IMR-90 (cell line): Measurements from ENCODE around the gene OR52K2. TPM values are rescaled to one million over a fixed set of nuclear protein-coding genes. Genes with fewer than 3 reads are reported as not detected.
"Not testable (repeated sequence)": the region's sequence is repeated elsewhere in the genome, so short reads cannot be mapped to it uniquely, and the experiment has no call there.

Experiments
- ATAC-seq: fragments of 200-7000 bp; cut with Tn5 transposase; 2 replicates; pipeline ENCODE4 v1.9.1; 2020; ENCODE audit warnings: low read depth, mild to moderate bottlenecking, moderate library complexity
- BruUV-seq: library from RNA; stranded (reverse); fragments of 400-500 nt; replicated peaks from 2 replicates; lab custom pipeline; 2021; lab: Mats Ljungman, UMichigan
- CTCF ChIA-PET: fragments of 300-600 bp; formaldehyde crosslinking; extraction: SDS; loops from one replicate; lab custom pipeline; 2021; ENCODE audit warnings: antibody characterized with exemption; lab: Yijun Ruan, JAX
- POLR2A ChIA-PET: fragments of 300-600 bp; sonication (Branson Sonifier 250); formaldehyde crosslinking; loops from one replicate; lab custom pipeline; 2022; ENCODE audit warnings: antibody characterized with exemption; ENCODE audit not compliant: unreplicated experiment; lab: Charles Lee
- DNase-seq: peaks from one replicate; pipeline ENCODE4 v3.0.0; 2013
- H2AFZ ChIP-seq: replicated peaks from 2 replicates; pipeline ENCODE3; 2013; ENCODE audit warnings: low read length, mild to moderate bottlenecking; ENCODE audit not compliant: poor library complexity
- H2AK5ac ChIP-seq: 2 replicates; pipeline ENCODE4 v1.6.1; 2013; ENCODE audit warnings: low read depth, low read length, inconsistent platforms
- H2AK9ac ChIP-seq: replicated peaks from 2 replicates; pipeline ENCODE3; 2013; ENCODE audit warnings: mild to moderate bottlenecking, low read depth, low read length, moderate library complexity; ENCODE audit not compliant: poor library complexity
- H2BK120ac ChIP-seq: 2 replicates; pipeline ENCODE4 v1.6.1; 2013; ENCODE audit warnings: low read depth, low read length, inconsistent platforms
- H2BK15ac ChIP-seq: 3 replicates; pipeline ENCODE4 v1.6.1; 2013; ENCODE audit warnings: low read depth, low read length, inconsistent platforms
- H2BK20ac ChIP-seq: 2 replicates; pipeline ENCODE4 v1.6.1; 2013; ENCODE audit warnings: low read depth, mild to moderate bottlenecking, inconsistent platforms, low read length, moderate library complexity
- H2BK5ac ChIP-seq: 2 replicates; pipeline ENCODE4 v1.6.1; 2013; ENCODE audit warnings: mild to moderate bottlenecking, low read depth, low read length, inconsistent platforms; ENCODE audit not compliant: poor library complexity, severe bottlenecking
- H3K14ac ChIP-seq: replicated peaks from 2 replicates; pipeline ENCODE4 v1.6.1; 2013; ENCODE audit warnings: low read depth, low read length, inconsistent platforms
- H3K18ac ChIP-seq: 2 replicates; pipeline ENCODE4 v1.6.1; 2013; ENCODE audit warnings: low read depth, low read length, control low read depth
- H3K23ac ChIP-seq: 2 replicates; pipeline ENCODE4 v1.6.1; 2013; ENCODE audit warnings: low read depth, low read length, inconsistent platforms
- H3K27ac ChIP-seq: 2 replicates; pipeline ENCODE4 v1.5.1; 2013; ENCODE audit warnings: mild to moderate bottlenecking, control low read depth, low read length; ENCODE audit not compliant: insufficient read depth
- H3K27me3 ChIP-seq: 2 replicates; pipeline ENCODE4 v1.6.1; 2013; ENCODE audit warnings: low read length; ENCODE audit not compliant: control insufficient read depth, insufficient read depth
- H3K36me3 ChIP-seq: 2 replicates; pipeline ENCODE4 v1.6.1; 2013; ENCODE audit warnings: low read length, mixed read lengths; ENCODE audit not compliant: control insufficient read depth, insufficient read depth
- H3K4ac ChIP-seq: 2 replicates; pipeline ENCODE4 v1.6.1; 2013; ENCODE audit warnings: low read depth, low read length, inconsistent platforms
- H3K4me1 ChIP-seq: 2 replicates; pipeline ENCODE4 v1.6.1; 2013; ENCODE audit warnings: low read length, mixed read lengths; ENCODE audit not compliant: control insufficient read depth, insufficient read depth
- H3K4me2 ChIP-seq: 2 replicates; pipeline ENCODE4 v1.6.1; 2013; ENCODE audit warnings: low read depth, mild to moderate bottlenecking, control low read depth, low read length, moderate library complexity
- H3K4me3 ChIP-seq: 2 replicates; pipeline ENCODE4 v1.5.1; 2013; ENCODE audit warnings: low read depth, mild to moderate bottlenecking, control low read depth, low read length, moderate library complexity; ENCODE audit not compliant: insufficient read depth
- H3K56ac ChIP-seq: 2 replicates; pipeline ENCODE4 v1.6.1; 2013; ENCODE audit warnings: low read length, inconsistent platforms; ENCODE audit not compliant: insufficient read depth; ENCODE audit errors: extremely low read depth
- H3K79me1 ChIP-seq, 2 experiments: 2 replicates each; pipeline ENCODE4 v1.6.1; 2013; ENCODE audit warnings: low read length in 2 of 2, inconsistent platforms in 1 of 2, low read depth in 1 of 2
- H3K9ac ChIP-seq: 2 replicates; pipeline ENCODE4 v1.6.1; 2013; ENCODE audit warnings: low read depth, low read length, control low read depth
- H3K9me1 ChIP-seq: 2 replicates; pipeline ENCODE4 v1.6.1; 2013; ENCODE audit warnings: low read length, inconsistent platforms; ENCODE audit not compliant: insufficient read depth
- H3K9me3 ChIP-seq: 2 replicates; pipeline ENCODE4 v1.6.1; 2013; ENCODE audit warnings: low read length; ENCODE audit not compliant: control insufficient read depth, insufficient read depth
- H4K20me1 ChIP-seq: 2 replicates; pipeline ENCODE4 v1.6.1; 2013; ENCODE audit warnings: low read length, inconsistent platforms; ENCODE audit not compliant: insufficient read depth
- H4K5ac ChIP-seq: 2 replicates; pipeline ENCODE4 v1.6.1; 2013; ENCODE audit warnings: mild to moderate bottlenecking, low read depth, low read length, control low read depth
- H4K8ac ChIP-seq, 2 experiments: 2 replicates each; pipeline ENCODE4 v1.6.1; 2013; ENCODE audit warnings: low read depth in 2 of 2, low read length in 2 of 2, control low read depth in 1 of 2, inconsistent platforms in 1 of 2
- H4K91ac ChIP-seq: 2 replicates; pipeline ENCODE4 v1.6.1; 2013; ENCODE audit warnings: low read depth, low read length, inconsistent platforms; ENCODE audit not compliant: insufficient read depth
- WGBS, 2 experiments: methylation state at CpG; one replicate each; pipeline versions ENCODE4 v1.1.5 to v1.1.7; 2013; ENCODE audit warnings: missing lambda C conversion rate in 2 of 2; ENCODE audit not compliant: insufficient read length in 1 of 2; ENCODE audit errors: extremely low coverage in 2 of 2; 5-methylcytosine and 5-hydroxymethylcytosine counted together
- dilution Hi-C: fragments of 300-500 bp; cut with HindIII; formaldehyde crosslinking; loops from one replicate; pipeline ENCODE4 v1.14.3; 2018; ENCODE audit warnings: low sequenced_read_pairs; ENCODE audit not compliant: unreplicated experiment
- in situ Hi-C: fragments of 300-500 bp; cut with MboI; formaldehyde crosslinking; loops from 3 replicates; pipeline ENCODE4 v1.14.3; 2019; ENCODE audit warnings: low sequenced_read_pairs, inconsistent platforms, mixed read lengths
- intact Hi-C: fragments of 100-400 bp; cut with micrococcal nuclease; formaldehyde crosslinking; loops from 2 replicates; pipeline ENCODE4 v1.10.0; 2022
- polyA plus RNA-seq, 3 experiments: library from polyadenylated mRNA; depleted of rRNA; stranded (reverse); fragments of >200 nt; gene quantifications; 2 replicates each; pipeline ENCODE4 v1.2.3, GENCODE V29; 2012; ENCODE audit warnings: low replicate concordance in 1 of 3
- total RNA-seq: library from RNA; depleted of rRNA; stranded (reverse); fragments of >200 nt; gene quantifications from 2 replicates; pipeline ENCODE4 v1.2.3, GENCODE V29; 2012

The OR52K2 gene
- total and polyA plus RNA-seq, 2 of the 4 experiments (the other 2 are of a cell fraction): not detected

DNA sequence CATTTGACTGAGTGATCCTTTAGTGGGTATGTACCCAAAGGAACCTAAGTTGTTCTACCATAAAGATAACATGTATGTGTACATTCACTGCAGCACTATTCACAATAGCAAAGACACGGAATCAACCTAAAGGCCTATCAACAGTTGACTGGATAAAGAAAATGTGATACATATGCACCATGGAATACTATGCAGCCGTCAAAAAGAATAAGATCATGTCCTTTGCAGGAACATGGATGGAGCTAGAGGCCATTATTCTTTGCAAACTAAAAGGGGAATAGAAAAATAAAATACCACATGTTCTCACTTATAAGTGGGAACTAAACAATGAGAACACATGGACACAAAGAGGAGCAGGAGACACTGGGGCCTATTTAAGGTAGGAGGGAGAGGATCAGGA, 42.3 kb downstream of the OR52K2 start:
- H3K23ac ChIP-seq, H3K4me1 ChIP-seq, H3K14ac ChIP-seq, BruUV-seq, H2BK5ac ChIP-seq, H2AK9ac ChIP-seq, H3K18ac ChIP-seq, H3K4ac ChIP-seq, H2BK120ac ChIP-seq, intact Hi-C loops, H3K9ac ChIP-seq, H3K4me3 ChIP-seq, H3K9me1 ChIP-seq, H4K20me1 ChIP-seq, H3K36me3 ChIP-seq, in situ Hi-C loops, H3K27ac ChIP-seq, H3K79me1 ChIP-seq, H2AK5ac ChIP-seq, H2AFZ ChIP-seq, H4K8ac ChIP-seq, H4K91ac ChIP-seq, H2BK15ac ChIP-seq, H2BK20ac ChIP-seq, DNase-seq, ATAC-seq, H4K5ac ChIP-seq, dilution Hi-C loops, H3K27me3 ChIP-seq, POLR2A ChIA-PET, H3K56ac ChIP-seq, H3K4me2 ChIP-seq, H3K9me3 ChIP-seq: not testable (repeated sequence)
- WGBS, 2 experiments: no CpG with 5 or more reads among the region's 2 CpGs
- CTCF ChIA-PET: interaction anchor here (1.8 kb wide), 1 partner anchor 304 kb away, joined by 15 read pairs; no protein-coding TSS in a partner anchor
